K562 (cell line): ENCODE measurements around the gene MARCHF9. TPM values are rescaled to one million over a fixed set of nuclear protein-coding genes. Genes with fewer than 3 reads are reported as not detected.

Experiments
- CREM ChIP-seq: IDR thresholded peaks from 2 replicates; pipeline ENCODE4 v1.6.1; 2014; ENCODE audit warnings: antibody characterized with exemption, low read depth
- CTBP1 ChIP-seq: fragments of 450-650 bp; IDR thresholded peaks from 2 replicates; pipeline ENCODE4 v1.6.1; 2016; ENCODE audit warnings: borderline replicate concordance
- E2F8 ChIP-seq: fragments of 450-650 bp; IDR thresholded peaks from 2 replicates; pipeline ENCODE4 v1.7.1; 2018; ENCODE audit warnings: mild to moderate bottlenecking, low read depth; ENCODE audit not compliant: partially characterized antibody
- ELK1 ChIP-seq: sonication (generic); formaldehyde crosslinking; IDR thresholded peaks from 2 replicates; pipeline ENCODE4 v1.8.1; 2022; ENCODE audit warnings: missing genetic modification reagents
- FOXK1 ChIP-seq: sonication (generic); formaldehyde crosslinking; IDR thresholded peaks from 2 replicates; pipeline ENCODE4 v1.8.0; 2022; ENCODE audit warnings: missing genetic modification reagents, mild to moderate bottlenecking, borderline replicate concordance
- HMG20B ChIP-seq: fragments of 250-450 bp; sonication (Bioruptor Pico); IDR thresholded peaks from 2 replicates; pipeline ENCODE4 v1.5.0; 2021; ENCODE audit warnings: mild to moderate bottlenecking
- LCOR ChIP-seq: sonication (generic); formaldehyde crosslinking; IDR thresholded peaks from 2 replicates; pipeline ENCODE4 v1.8.0; 2022; ENCODE audit warnings: mild to moderate bottlenecking, missing genetic modification reagents
- MAZ ChIP-seq, 2 experiments: fragments of 450-650 bp in 1 of 2; sonication (generic) in 1 of 2; formaldehyde crosslinking; IDR thresholded peaks in 1 of 2; conservative IDR thresholded peaks in 1 of 2; 2 replicates each; pipeline versions ENCODE4 v1.4.0 to v1.5.0; 2020; ENCODE audit warnings: mild to moderate bottlenecking in 1 of 2, missing genetic modification reagents in 1 of 2
- MCM7 ChIP-seq, 2 experiments: fragments of 450-650 bp; IDR thresholded peaks; 2 replicates each; pipeline ENCODE4 v1.6.1; 2016 to 2018
- PHB ChIP-seq: fragments of 250-450 bp; sonication (Bioruptor Pico); IDR thresholded peaks from 2 replicates; pipeline ENCODE4 v1.5.0; 2021
- PHF21A ChIP-seq: fragments of 450-650 bp; IDR thresholded peaks from 2 replicates; pipeline ENCODE4 v1.6.1; 2017; ENCODE audit warnings: low read depth, borderline replicate concordance
- PML ChIP-seq: IDR thresholded peaks from 2 replicates; pipeline ENCODE4 v1.6.1; 2012; ENCODE audit warnings: low read length, inconsistent platforms
- POLR2A ChIP-seq: fragments of 450-650 bp; conservative IDR thresholded peaks from 2 replicates; pipeline ENCODE4 v1.6.1; 2016
- POLR2H ChIP-seq: IDR thresholded peaks from 2 replicates; pipeline ENCODE4 v1.6.1; 2016; ENCODE audit warnings: missing genetic modification characterization, low read depth, mild to moderate bottlenecking, control low read depth, missing compliant biosample characterization, moderate library complexity
- RB1 ChIP-seq: fragments of 450-650 bp; IDR thresholded peaks from 2 replicates; pipeline ENCODE4 v1.6.1; 2017; ENCODE audit warnings: low read depth, mild to moderate bottlenecking
- SUPT5H ChIP-seq: fragments of 450-650 bp; IDR thresholded peaks from 2 replicates; pipeline ENCODE4 v1.6.1; 2016
- TEAD4 ChIP-seq, 2 experiments: sonication (generic) in 1 of 2; formaldehyde crosslinking in 1 of 2; IDR thresholded peaks; 2 replicates each; pipeline versions ENCODE4 v1.6.1 to v1.8.0; 2012 to 2022; ENCODE audit warnings: borderline replicate concordance in 1 of 2, inconsistent platforms in 1 of 2, low read length in 1 of 2, mild to moderate bottlenecking in 1 of 2, missing genetic modification reagents in 1 of 2
- VEZF1 ChIP-seq: fragments of 200-800 bp; sonication (Bioruptor generic); IDR thresholded peaks from 2 replicates; pipeline ENCODE4 v1.6.1; 2017; ENCODE audit warnings: missing genetic modification characterization, missing compliant biosample characterization
- ZBTB17 ChIP-seq: fragments of 450-650 bp; formaldehyde crosslinking; IDR thresholded peaks from 2 replicates; pipeline ENCODE4 v1.4.0; 2020; ENCODE audit warnings: mild to moderate bottlenecking
- ZNF232 ChIP-seq: sonication (generic); formaldehyde crosslinking; IDR thresholded peaks from 2 replicates; pipeline ENCODE4 v1.8.0; 2022; ENCODE audit warnings: mild to moderate bottlenecking, missing genetic modification reagents
- ZNF436 ChIP-seq: fragments of 250-450, 450-650 bp; sonication (Bioruptor Pico); formaldehyde crosslinking; IDR thresholded peaks from 2 replicates; pipeline ENCODE4 v1.7.0; 2020; ENCODE audit warnings: mild to moderate bottlenecking
- ZNF551 ChIP-seq: fragments of 250-450 bp; sonication (Bioruptor Pico); IDR thresholded peaks from 2 replicates; pipeline ENCODE4 v1.5.0; 2021; ENCODE audit warnings: mild to moderate bottlenecking, moderate library complexity
- polyA plus RNA-seq, 8 experiments: library from polyadenylated mRNA; depleted of rRNA in 4 of 8; stranded (reverse) in 5 of 8; unstranded in 3 of 8; fragments of >200 nt; fragmentation: Nextera tagmentation in 2 of 8; fragmentation: Illumina TruSeq in 1 of 8; extraction: Ambion mirVana in 2 of 8; extraction: Trizol in 1 of 8; gene quantifications; 2 replicates each; pipeline versions ENCODE4 v1.2.1 to v1.2.3, GENCODE V29; 2011 to 2014; ENCODE audit warnings: inconsistent platforms in 1 of 8, missing spikeins in 1 of 8
- total RNA-seq, 7 experiments: library from RNA; depleted of rRNA in 6 of 7; stranded (reverse); fragments of >200 nt in 6 of 7; fragmentation: Illumina TruSeq in 2 of 7; extraction: Trizol in 2 of 7; gene quantifications; 2 replicates each; pipeline versions ENCODE4 v1.2.1 to v1.2.3, GENCODE V29; 2011 to 2021; ENCODE audit warnings: low replicate concordance in 1 of 7

MARCHF9 gene
- total and polyA plus RNA-seq, 9 of the 15 experiments (the other 6 are each of a cell fraction or from before 2014, with no cell fraction given) = 0.80 to 12.4 (median 6.2) TPM

GRCh38 chr12:57745485-57745881 is 9.4 kb upstream of the MARCHF9 start (continued):
- TF ChIP-seq VEZF1 (CRISPR knock-in tag) = no peak
- no peak for TF ChIP-seq HMG20B (CRISPR knock-in tag)
- 0 out of 2 replicates have a peak, but pooled peaks have one; percentile 43 for TF ChIP-seq ZNF232 (CRISPR knock-in tag)
- no peak for TF ChIP-seq PML
- peak; percentile 9; the same call in 1 of the 2 replicates for TF ChIP-seq TEAD4 (IDR thresholded peaks at IDR 0.05; ENCODE audit: low read length)
- no peak for TF ChIP-seq TEAD4 (CRISPR knock-in tag; IDR thresholded peaks at IDR 0.05; ENCODE audit: borderline replicate concordance)
- no peak for TF ChIP-seq ELK1 (CRISPR knock-in tag)
- TF ChIP-seq E2F8 = peak; percentile 32
- no peak for TF ChIP-seq MCM7 (IDR thresholded peaks at IDR 0.05)
- peak; percentile 60; the same call in 1 of the 2 replicates for TF ChIP-seq ZBTB17 (CRISPR knock-in tag)
- peak; percentile 3; the same call in 1 of the 2 replicates for TF ChIP-seq ZNF436 (CRISPR knock-in tag)
- peak; percentile 74 for TF ChIP-seq SUPT5H
- TF ChIP-seq FOXK1 (CRISPR knock-in tag) = 0 out of 2 replicates have a peak, but pooled peaks have one; percentile 24
- TF ChIP-seq RB1 = no peak
- TF ChIP-seq LCOR (CRISPR knock-in tag) = no peak
- peak; percentile 76 for TF ChIP-seq POLR2A
- TF ChIP-seq PHB (CRISPR knock-in tag) = no peak
- TF ChIP-seq MAZ (CRISPR knock-in tag; conservative IDR thresholded peaks at IDR 0.05 in 1 of 2, IDR thresholded peaks at IDR 0.05 in 1 of 2) = peak in 1 of 2 experiments; percentile 42; a peak in 2 of 4 replicates
- 0 out of 2 replicates have a peak, but pooled peaks have one; percentile 3 for TF ChIP-seq CREM
- TF ChIP-seq PHF21A = no peak
- no peak for TF ChIP-seq CTBP1
- 0 out of 2 replicates have a peak, but pooled peaks have one; percentile 61 for TF ChIP-seq POLR2H (tag)
- no peak for TF ChIP-seq ZNF551
